ENCODE measurements around the gene KIF25. TPM values are rescaled to one million over a fixed set of nuclear protein-coding genes. Genes with fewer than 3 reads are reported as not detected.

Gene KIF25, protein sequence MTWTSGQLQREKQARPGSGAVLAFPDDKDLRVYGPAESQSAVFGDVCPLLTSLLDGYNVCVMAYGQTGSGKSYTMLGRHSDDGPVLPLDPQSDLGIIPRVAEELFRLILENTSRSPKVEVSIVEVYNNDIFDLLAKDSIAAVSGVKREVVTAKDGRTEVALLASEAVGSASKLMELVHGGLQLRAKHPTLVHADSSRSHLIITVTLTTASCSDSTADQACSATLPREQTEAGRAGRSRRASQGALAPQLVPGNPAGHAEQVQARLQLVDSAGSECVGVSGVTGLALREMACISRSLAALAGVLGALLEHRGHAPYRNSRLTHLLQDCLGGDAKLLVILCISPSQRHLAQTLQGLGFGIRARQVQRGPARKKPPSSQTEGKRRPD
- not detected in 2 replicates for total RNA-seq

DNA sequence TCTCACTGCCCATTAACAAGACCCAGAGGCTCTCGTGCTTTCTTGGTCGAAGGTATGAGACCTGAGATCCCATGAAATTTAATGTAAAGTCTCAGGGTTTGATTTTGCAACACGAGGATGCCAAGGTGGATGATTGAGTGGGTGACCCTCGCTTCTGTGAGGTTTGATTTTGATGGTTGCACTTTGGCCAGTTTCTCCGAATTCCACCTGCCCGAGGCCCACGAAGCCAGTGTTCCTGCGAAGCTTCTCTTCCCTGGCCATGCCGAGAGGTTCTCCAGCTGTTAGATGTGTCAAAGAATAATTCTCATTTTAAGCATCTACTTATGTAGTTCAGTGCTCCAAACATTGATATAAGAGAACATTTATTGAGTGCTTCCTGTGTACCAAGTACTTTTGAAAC, at the start of gene KIF25:
TSS of gene KIF25 (plus strand) at position 30 of the 400 bp plus-strand sequence. CDS start 31,915 bp downstream, outside the sequence.
- intact Hi-C loops (cut with micrococcal nuclease): no loop called here

DNA sequence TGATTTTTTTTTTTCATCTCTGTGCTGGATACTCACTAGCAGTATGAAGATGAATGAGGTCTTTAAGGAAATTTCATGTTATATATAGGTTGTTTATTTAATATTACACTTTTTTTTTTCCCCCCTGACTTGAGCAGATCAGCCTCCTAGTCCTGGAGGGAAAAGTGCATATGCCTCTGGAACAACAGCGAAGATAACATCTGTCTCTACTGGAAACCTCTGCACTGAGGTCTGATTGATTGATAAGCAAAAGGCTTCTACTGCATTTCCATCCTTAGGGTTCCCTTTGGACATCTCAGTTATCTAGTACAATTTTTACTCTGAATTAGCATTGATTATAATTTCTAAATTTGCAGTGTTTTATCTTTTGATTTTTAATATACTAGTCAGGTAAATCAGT, 49.8 kb upstream of the KIF25 start:
- intact Hi-C loops (cut with micrococcal nuclease): no loop called here

DNA sequence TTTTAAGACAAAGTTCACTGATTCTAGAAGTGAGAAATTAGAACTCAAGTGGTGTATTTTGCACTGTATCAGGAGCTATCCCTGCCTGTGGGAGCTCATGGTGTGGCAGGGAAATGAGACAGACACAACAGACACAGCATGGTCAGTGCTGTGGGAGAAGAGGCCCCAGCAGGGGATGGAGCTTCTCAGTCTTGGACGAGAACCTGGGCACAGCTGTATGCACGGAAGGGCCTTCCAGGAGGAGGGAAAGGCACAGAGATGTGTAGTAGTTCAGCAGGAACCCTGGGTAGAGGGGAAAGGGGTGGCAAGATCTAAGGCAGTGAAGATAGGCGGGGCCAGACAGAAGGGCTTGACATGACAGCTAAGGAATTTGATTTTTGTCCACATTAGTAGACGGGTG, 48.8 kb upstream of the KIF25 start:
- intact Hi-C loops (cut with micrococcal nuclease): no loop called here

DNA sequence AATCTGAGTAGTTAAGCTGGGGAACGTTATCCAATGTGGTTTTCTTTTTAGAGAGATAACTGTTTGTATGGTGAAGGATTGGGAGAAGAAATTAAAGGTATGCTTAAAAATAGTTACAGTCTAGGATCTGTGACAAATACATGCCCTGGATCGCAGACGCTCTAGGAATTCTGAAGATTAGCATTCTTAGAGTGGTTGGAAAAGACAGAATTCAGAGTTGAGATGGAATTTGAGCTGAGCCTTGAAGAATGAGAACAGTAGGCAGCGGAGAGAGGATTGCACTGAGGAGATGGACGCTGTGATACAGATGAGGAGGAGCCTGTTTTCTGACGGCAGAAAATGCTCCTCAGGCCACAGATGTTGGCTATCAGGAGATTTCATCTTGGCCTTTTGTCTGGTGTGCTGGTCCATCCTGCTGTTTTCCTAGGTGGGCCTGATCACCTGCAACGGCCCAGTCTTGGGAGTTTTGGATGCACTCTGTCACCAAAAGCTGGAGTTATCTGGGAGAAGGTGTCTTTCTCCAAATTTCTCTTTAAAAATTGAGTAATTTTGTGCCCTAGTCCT, 48.3 kb upstream of the KIF25 start:
- intact Hi-C loops (cut with micrococcal nuclease): no loop called here

DNA sequence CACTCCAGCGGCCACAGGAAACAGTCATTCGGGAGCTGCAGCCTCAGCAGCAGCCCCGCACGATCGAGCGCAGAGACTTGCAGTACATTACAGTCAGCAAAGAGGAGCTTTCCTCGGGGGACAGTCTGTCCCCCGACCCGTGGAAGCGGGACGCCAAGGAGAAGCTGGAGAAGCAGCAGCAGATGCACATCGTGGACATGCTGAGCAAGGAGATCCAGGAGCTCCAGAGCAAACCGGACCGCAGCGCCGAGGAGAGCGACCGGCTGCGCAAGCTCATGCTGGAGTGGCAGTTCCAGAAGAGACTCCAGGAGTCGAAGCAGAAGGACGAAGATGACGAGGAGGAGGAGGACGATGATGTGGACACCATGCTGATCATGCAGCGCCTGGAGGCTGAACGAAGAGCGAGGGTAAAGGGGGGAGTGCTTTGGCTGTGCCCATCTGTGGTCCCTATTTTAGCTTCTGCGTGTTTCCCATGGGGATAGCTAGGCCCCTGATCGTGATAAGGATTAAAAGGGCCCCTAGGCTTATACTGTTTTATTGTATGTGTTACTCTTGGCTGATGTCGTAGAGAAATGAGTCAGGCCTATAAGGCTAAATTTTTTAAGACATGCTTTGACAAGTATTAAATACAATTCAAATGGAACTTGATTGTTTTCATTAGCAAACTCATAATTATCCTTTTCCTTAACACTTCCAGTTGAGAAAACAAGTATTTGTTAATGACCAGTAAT, 45.5 kb upstream of the KIF25 start:
- intact Hi-C loops (cut with micrococcal nuclease): no loop called here

DNA sequence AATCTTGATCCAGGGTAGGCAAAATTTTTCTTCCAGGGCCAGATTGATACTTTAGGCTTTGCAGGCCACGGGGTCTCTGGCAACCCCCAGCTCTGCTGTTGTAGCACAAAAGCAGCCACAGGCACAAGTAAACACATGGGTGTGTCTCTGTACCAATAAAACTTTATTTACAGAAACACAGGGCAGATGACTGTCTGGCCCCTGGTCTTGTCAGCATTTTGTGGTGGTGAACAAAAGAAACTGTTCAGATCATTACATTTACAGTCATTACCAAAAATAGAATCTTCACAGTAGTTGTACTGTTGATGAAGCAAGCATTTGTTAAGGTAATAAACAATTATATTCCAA, 45.0 kb upstream of the KIF25 start:
- intact Hi-C loops (cut with micrococcal nuclease): no loop called here

DNA sequence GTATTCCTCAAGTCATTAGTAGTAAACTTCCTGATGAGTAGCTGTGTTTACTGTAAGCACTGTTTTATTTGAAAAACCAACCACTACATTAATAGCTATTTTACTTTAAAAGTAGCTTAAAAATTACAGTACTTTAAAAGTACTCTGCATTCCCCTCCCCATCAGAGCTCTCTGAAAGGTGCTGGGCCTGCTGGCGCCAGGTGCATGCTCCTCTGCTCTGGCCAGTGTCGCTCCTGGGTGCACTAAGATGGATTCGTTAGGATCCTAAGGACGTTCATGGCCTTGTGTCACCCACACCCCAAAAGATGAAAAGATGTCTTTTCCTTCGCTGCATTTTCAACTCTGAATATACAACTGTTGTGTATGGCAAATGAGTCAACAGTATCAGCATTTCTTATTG, 43.9 kb upstream of the KIF25 start:
- intact Hi-C loops (cut with micrococcal nuclease): no loop called here

DNA sequence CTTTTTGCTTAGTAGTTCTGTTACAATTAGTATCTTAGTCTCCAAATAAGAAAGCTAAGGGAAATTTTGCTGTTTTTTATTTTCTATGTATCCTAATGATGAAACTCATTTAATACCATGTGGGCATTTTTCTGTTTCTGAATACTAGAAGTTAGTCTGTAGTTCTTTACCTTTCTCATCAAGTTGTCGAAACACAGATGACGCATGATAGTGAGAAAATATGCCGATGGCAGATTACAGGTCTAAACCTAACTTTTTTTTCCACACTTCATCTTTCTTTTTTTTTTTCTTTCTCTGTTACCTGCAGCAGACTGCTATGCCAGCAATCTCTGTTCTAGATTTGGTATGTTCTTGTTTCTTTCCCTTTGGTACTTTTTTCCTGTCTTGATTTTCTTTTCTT, 43.3 kb upstream of the KIF25 start:
- intact Hi-C loops (cut with micrococcal nuclease): no loop called here

DNA sequence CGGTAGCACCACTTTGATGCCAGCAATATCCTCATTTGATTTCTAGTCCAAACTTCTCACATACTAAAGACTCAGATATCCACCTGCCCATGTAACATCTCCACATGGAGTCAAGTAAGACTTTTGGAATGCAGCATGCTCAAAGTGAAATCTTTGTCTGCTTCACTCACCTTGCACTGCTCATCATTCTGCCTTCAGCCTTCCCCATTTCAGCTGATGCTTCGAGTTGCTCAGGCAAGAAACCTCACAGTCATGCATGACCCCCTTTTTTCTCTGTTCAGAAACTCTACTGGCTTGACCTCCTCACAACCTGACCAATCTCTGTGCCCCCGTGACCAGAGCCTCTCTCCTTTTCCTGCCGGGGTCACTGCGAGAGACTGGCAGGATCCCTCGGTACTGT, 41.0 kb upstream of the KIF25 start:
- intact Hi-C loops (cut with micrococcal nuclease): no loop called here

DNA sequence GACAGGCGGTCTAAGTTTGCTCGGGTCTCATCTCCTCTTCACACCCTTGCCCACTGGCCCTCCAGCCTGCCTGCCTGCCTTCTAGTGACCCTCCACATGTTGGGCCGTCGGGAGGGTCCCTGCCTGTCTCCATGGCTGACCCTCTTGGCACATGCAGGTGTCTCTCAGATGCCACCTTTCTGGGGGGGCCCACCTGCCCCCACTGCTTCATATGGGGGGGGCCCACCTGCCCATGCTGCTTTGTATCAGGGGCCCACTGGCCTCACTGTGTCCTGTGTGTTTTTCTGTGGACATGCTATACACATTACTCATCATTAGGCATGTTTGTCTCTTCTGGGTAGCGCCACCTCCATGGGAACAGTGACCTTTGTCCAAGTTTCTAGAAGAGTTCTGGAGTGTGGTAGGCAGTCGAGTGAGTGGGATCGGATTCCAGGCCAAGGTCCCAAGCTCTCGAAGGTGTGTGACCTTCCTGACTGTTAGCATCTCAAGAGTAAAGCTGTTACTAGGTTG, 40.4 kb upstream of the KIF25 start:
- intact Hi-C loops (cut with micrococcal nuclease): no loop called here

DNA sequence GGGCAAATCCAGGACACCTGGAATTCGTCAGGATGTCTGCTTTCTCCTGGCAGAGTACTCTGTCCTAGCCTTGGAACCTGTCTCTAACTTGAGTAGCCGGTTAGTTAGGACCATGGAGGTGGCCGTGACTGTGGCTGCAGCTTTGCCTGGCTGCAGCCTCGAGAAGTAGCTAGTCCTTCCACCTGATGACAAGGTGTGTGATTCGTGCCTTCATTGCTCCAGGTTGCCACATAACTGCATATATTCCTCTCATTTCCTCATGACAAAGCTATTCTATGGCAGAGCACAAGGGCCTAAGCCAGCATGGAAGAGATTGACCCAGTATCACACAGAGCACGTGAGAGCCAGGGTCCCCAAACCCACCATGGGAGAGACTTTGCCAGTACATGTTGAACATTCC, 39.8 kb upstream of the KIF25 start:
- intact Hi-C loops (cut with micrococcal nuclease): no loop called here

DNA sequence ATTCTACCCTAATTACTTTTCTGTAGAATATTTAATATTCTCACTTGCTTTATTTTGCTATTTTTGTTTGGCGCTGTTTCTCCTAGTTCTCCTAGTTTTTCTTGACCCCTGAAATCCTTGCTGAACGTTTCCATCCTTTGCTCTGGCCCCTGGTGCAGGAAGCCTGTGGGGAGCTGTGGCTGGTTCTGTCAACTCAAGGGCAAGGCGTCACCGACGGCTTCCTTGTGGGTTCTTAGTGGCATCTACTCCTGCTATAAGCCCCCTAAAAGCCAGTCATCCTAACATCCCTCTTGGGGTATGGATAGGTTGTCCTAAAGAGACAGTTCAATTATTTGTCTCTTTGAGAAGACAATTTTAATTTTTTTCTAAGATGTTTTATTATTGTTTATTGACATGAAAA, 36.9 kb upstream of the KIF25 start:
- intact Hi-C loops (cut with micrococcal nuclease): no loop called here

DNA sequence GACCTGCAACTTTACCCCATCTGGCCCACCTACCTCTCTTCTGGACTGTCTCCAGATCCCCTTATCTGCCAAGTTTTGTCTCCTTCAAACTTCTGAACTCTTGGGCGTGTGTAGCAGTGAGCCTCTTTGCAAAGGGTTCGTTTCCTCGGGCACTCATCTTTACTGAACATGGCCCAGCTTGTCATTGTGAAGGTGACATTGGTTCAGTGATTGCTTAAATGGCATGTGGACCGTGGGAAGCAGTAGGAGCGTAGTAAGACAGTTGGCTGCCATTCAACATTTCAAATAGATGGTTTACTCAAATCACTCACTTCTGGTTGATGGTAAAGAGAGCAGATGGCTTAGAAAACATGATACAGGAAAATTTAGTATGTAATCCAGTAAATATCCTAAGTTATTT, 34.8 kb upstream of the KIF25 start:
- intact Hi-C loops (cut with micrococcal nuclease): no loop called here

DNA sequence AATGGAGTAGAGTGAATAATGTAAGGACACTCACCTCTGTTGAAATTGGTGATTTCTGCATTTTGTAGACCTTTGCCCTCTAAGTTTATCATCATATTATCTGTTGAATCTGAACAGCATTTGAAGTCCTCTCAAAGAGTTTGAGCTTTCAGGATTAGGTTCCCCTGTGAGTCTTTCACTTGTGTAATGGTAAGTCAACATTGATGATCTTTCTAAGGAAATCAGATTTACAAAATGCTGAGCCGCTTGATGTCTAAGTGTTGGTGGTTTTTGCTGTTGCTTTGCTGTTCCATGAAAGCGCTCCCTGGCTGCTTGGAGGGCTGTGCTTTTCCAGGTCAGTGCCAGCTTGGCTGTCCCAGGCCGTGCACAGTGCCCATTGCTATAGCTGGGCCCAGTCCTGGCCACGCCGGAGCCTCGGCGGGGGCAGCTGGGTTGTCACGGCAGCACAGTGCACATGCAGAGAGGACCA, 33.8 kb upstream of the KIF25 start:
- intact Hi-C loops (cut with micrococcal nuclease): no loop called here

DNA sequence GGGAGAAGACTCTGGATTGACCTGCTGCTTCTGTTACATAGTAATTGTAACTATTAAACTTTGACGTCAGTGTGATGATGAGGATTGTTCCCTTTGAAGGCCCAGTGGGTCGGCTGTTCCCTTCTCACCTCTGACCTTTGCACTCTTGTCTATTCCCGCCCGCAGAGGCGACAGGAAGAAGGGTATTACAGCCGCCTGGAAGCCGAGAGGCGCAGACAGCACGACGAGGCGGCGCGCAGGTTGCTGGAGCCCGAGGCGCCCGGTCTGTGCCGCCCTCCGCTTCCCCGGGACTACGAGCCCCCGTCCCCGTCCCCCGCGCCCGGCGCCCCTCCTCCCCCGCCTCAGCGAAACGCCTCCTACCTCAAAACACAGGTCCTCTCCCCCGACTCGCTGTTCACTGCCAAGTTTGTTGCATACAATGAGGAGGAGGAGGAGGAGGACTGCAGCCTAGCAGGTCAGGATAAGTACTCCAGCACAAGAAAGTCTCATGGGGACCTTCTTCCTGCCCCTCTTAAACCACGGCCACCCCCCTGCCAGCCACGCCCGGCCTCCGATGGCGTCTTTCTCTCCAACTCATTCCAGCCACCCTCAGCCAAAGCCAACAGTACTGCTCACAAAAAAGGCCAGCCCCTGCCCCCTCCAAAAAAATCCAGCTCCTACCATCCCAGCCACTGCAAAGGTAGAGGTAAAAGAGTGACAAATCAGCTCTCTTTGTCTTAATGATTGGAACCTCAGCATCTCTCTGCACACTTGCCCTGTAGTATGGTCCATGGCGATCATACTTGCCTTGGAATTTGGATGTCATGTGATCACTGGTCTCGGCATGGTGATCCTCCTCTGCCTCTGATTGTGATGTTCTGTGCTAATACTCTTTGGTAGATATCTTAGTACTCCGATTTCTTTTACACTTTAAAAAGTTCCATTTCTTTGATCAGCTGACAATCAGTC, 31.6 kb upstream of the KIF25 start:
- intact Hi-C loops (cut with micrococcal nuclease): no loop called here

DNA sequence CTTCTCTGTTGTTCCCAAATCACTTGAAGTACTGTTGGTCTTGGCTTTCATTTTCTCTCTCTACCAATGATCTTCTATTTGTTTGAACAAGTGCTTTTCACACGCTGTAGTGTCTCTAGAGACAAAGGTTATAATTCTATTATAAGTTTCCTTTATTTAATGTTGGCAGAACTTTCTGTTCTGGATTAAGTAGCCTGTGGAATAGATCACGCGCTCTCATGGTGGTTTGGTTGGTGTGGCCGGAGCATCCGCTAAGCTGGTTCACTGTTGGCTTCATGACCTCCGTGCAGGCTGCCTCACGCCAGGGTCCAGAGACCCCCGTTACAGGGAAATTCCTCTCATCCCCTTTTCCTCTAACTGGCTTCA, 30.9 kb upstream of the KIF25 start:
- intact Hi-C loops (cut with micrococcal nuclease): no loop called here

DNA sequence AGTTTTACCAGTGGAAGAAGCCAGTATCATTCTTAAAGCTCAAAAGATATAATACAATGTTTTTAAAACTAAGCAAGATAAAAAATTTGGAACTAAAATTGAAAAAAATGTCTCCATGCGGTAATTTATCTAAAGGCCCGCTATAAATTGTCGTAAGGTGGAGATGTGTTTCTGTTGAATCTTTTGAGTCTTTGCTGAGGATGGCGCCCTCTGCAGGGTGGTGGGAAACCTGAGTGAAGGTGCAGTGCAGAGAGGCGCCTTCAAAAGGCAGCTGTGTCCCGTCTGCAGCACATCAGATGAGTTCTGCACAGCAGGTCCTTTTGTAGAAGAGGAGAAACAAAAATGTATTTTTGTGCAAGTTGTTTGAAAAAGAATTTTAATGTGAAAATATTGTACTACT, 29.4 kb upstream of the KIF25 start:
- intact Hi-C loops (cut with micrococcal nuclease): no loop called here

DNA sequence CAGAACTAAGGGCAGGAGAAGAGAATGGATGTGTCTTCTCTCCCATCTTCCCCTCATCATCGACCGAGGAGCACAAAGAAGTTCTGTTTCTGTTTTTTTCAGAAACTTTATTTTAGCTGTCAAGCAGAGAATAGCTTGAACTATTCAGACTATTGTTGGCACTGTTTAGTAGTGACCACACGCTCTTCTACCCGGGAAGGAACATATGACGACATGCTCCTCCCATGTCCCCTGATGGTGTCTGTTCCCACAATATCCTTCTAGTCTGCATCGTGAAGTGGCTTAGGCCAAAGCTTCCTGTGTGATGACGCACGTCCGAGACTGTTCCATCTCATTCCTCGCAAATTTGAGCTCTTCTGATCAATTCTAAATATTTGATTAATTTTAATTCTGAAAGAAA, 27.2 kb upstream of the KIF25 start:
- intact Hi-C loops (cut with micrococcal nuclease): no loop called here

DNA sequence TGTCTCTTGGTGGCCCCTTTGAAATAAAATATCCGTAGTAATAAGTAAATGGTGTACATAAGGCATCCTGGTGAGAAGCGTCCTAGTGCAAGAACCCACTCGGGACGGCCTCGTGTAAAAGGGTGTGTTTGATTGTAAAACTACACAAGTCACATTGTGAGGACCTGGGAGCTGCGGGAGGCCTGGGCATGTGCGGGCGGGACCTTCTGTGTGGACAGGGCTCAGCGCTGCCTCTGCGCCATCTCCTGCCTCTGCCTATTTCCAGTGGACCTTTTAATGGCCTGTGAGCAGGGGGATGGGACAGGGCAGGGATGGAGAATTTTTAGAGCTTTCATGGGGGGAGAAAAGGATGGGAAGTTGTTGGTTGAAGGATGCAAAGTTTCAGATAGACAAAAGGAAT, 25.3 kb upstream of the KIF25 start:
- intact Hi-C loops (cut with micrococcal nuclease): no loop called here

DNA sequence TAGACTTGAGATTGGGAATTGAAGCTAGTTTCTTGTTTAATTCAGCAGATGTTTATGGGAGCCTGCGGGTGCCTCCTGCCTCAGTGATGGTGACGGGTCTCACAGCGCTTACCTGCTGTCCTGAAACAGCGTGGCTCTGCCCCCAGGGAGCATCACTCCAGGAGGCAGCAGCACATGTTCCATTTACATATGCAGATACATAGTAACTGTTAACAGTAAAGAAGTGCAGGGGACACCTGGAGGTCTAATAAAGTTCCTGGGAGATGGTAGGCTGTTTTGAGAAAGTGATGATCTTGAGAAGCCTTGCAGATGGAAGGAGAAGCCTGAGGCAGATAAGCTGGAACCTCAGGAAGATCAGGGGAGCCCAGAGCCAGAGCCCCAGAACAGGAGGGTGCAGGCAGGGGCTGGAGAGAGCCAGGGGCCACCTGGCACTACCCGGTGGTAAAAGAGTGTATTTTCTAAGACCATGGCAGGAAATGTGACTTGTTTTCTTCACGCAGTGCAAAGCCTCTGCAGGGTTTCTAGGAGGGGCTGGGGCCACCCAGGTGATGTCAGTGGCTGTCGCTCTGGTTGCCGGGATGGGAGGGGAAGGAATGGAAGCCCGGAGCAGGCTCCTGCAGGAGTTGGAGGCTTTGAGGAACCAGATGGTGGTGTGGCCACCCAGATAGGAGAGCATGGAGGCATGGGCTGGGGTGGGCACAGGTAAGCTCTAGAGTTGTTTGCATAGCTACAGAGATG, 24.2 kb upstream of the KIF25 start:
- intact Hi-C loops (cut with micrococcal nuclease): no loop called here

Measured in T-helper 1 cell treated with Interleukin-12 subunit alpha and Interleukin-12 subunit beta and Interleukin-4 antibody, amounts not matched to agents 30 ng/mL and 1 ng/mL, for 36 hours (primary cell).